ENCODE data around the gene ATAD3B.

DNA sequence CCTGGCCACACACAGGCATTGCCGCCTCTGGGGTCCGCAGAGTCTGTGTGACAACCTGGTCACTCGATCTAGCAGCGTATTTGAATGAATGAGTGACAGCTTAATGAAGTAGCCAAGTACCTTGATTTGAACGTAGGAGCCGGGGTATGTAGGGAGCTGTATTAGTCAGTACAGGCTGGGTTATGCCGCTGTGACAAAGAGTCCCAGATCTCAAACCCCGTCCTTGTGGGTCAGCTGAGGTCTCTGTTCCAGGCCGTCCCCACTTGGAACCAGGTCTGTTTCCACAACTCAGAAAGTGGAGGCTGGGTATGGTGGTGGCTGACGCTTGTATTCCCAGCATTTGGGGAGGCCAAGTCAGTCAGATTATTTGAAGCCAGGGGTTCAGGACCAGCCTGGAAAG lies 20.0 kb downstream of the ATAD3B start:
- TF ChIP-seq POLR2A (IDR thresholded peaks at IDR 0.05) (no peak), POLR2AphosphoS5 (IDR thresholded peaks at IDR 0.05) (no peak)
- TF ChIP-seq, protein P1, sequence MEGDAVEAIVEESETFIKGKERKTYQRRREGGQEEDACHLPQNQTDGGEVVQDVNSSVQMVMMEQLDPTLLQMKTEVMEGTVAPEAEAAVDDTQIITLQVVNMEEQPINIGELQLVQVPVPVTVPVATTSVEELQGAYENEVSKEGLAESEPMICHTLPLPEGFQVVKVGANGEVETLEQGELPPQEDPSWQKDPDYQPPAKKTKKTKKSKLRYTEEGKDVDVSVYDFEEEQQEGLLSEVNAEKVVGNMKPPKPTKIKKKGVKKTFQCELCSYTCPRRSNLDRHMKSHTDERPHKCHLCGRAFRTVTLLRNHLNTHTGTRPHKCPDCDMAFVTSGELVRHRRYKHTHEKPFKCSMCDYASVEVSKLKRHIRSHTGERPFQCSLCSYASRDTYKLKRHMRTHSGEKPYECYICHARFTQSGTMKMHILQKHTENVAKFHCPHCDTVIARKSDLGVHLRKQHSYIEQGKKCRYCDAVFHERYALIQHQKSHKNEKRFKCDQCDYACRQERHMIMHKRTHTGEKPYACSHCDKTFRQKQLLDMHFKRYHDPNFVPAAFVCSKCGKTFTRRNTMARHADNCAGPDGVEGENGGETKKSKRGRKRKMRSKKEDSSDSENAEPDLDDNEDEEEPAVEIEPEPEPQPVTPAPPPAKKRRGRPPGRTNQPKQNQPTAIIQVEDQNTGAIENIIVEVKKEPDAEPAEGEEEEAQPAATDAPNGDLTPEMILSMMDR (IDR thresholded peaks at IDR 0.05), result no peak
